ENCODE results near the gene MUC21.

Gene MUC21

GRCh38 chr6:30945281-30945680 is 38.2 kb upstream of the MUC21 start:
- no peak overlapping the region for H3K23ac ChIP-seq (ENCODE audit: low read length in 2 of 2)
- no peaks in the 10 kb centered on the region for H3K36me3 ChIP-seq (ENCODE audit: control insufficient read depth in 1 of 2, insufficient read depth in 2 of 2, low read depth in 1 of 2, low read length in 2 of 2)
- H3K14ac ChIP-seq (ENCODE audit: low read length in 2 of 2) = no peak overlapping the region
- peaks cover 16 to 88% of the 10 kb centered on the region in 2 experiments for H3K27me3 ChIP-seq (ENCODE audit: control insufficient read depth in 1 of 2, insufficient read depth in 1 of 2, low read length in 2 of 2)
- H3K4ac ChIP-seq (ENCODE audit: low read depth in 1 of 2, low read length in 2 of 2) = no peak overlapping the region
- no peak overlapping the region for H3K4me3 ChIP-seq (ENCODE audit: insufficient read depth in 1 of 2, low read depth in 1 of 2, low read length in 2 of 2)
- H4K8ac ChIP-seq (ENCODE audit: low read length) = no peak overlapping the region
- H3K4me1 ChIP-seq (ENCODE audit: control insufficient read depth, insufficient read depth, low read depth, low read length) = peaks cover 10% of the 10 kb centered on the region
- 97% methylated on average over 3 of the region's 5 CpGs for WGBS
- no peak overlapping the region for H2BK120ac ChIP-seq (ENCODE audit: low read depth, low read length)
- no peak overlapping the region for H3K18ac ChIP-seq (ENCODE audit: low read depth in 1 of 2, low read length in 2 of 2)
- no peak overlapping the region for H2BK5ac ChIP-seq (ENCODE audit: low read depth, low read length, poor library complexity, severe bottlenecking)
- no peak overlapping the region for H3K27ac ChIP-seq (ENCODE audit: low read length, poor library complexity, severe bottlenecking)
- H3K4me2 ChIP-seq (ENCODE audit: low read length, poor library complexity, severe bottlenecking) = no peak overlapping the region
- H2BK15ac ChIP-seq (ENCODE audit: low read depth, poor library complexity, severe bottlenecking) = no peak overlapping the region
- no peak overlapping the region for H2BK12ac ChIP-seq (ENCODE audit: low read length in 2 of 2)
- peaks cover 10% of the 10 kb centered on the region for H3K9me3 ChIP-seq (ENCODE audit: control insufficient read depth, low read length)
- H2AFZ ChIP-seq (ENCODE audit: low read depth, low read length) = no peak overlapping the region
- no peaks in the 10 kb centered on the region for H3K79me1 ChIP-seq (replicated peaks; ENCODE audit: low read length, poor library complexity, severe bottlenecking)
- H4K91ac ChIP-seq (ENCODE audit: low read length) = no peak overlapping the region
- no peak overlapping the region for H3K9ac ChIP-seq (ENCODE audit: low read length)
- no peak for DNase-seq
- no peak overlapping the region for H2AK5ac ChIP-seq (ENCODE audit: low read length, severe bottlenecking)

GRCh38 chr6:30947231-30947630 is 36.3 kb upstream of the MUC21 start:
- Histone ChIP-seq H3K4me1 (ENCODE audit: control insufficient read depth, insufficient read depth, low read depth, low read length) (peaks cover 8% of the 10 kb centered on the region), H3K4ac (ENCODE audit: low read depth in 1 of 2, low read length in 2 of 2) (no peak overlapping the region), H3K4me2 (ENCODE audit: low read length, poor library complexity, severe bottlenecking) (no peak overlapping the region), H3K23ac (ENCODE audit: low read length in 2 of 2) (no peak overlapping the region), H4K8ac (ENCODE audit: low read length) (no peak overlapping the region), H2BK5ac (ENCODE audit: low read depth, low read length, poor library complexity, severe bottlenecking) (no peak overlapping the region), H2BK12ac (ENCODE audit: low read length in 2 of 2) (no peak overlapping the region), H2AFZ (ENCODE audit: low read depth, low read length) (no peak overlapping the region), H3K79me1 (replicated peaks; ENCODE audit: low read length, poor library complexity, severe bottlenecking) (no peaks in the 10 kb centered on the region), H3K9ac (ENCODE audit: low read length) (no peak overlapping the region), H3K9me3 (ENCODE audit: control insufficient read depth, low read length) (peaks cover 24% of the 10 kb centered on the region), H3K27ac (ENCODE audit: low read length, poor library complexity, severe bottlenecking) (no peak overlapping the region), H2BK15ac (ENCODE audit: low read depth, poor library complexity, severe bottlenecking) (no peak overlapping the region), H3K27me3 (ENCODE audit: control insufficient read depth in 1 of 2, insufficient read depth in 1 of 2, low read length in 2 of 2) (peaks cover 31 to 91% of the 10 kb centered on the region in 2 experiments), H3K14ac (ENCODE audit: low read length in 2 of 2) (no peak overlapping the region), H2AK5ac (ENCODE audit: low read length, severe bottlenecking) (no peak overlapping the region), H3K18ac (ENCODE audit: low read depth in 1 of 2, low read length in 2 of 2) (no peak overlapping the region), H3K36me3 (ENCODE audit: control insufficient read depth in 1 of 2, insufficient read depth in 2 of 2, low read depth in 1 of 2, low read length in 2 of 2) (no peaks in the 10 kb centered on the region), H3K4me3 (ENCODE audit: insufficient read depth in 1 of 2, low read depth in 1 of 2, low read length in 2 of 2) (no peak overlapping the region), H4K91ac (ENCODE audit: low read length) (no peak overlapping the region), H2BK120ac (ENCODE audit: low read depth, low read length) (no peak overlapping the region)
- WGBS = 81% methylated on average over 4 of the region's 4 CpGs
- no peak for DNase-seq

- no peaks in the 10 kb centered on the region for H3K36me3 ChIP-seq (ENCODE audit: control insufficient read depth in 1 of 2, insufficient read depth in 2 of 2, low read depth in 1 of 2, low read length in 2 of 2)
- H2BK120ac ChIP-seq (ENCODE audit: low read depth, low read length) = no peak overlapping the region
- DNase-seq = no peak
- no peak overlapping the region for H3K23ac ChIP-seq (ENCODE audit: low read length in 2 of 2)
- H2AK5ac ChIP-seq (ENCODE audit: low read length, severe bottlenecking) = no peak overlapping the region
- H3K79me1 ChIP-seq (replicated peaks; ENCODE audit: low read length, poor library complexity, severe bottlenecking) = no peaks in the 10 kb centered on the region
- H3K9me3 ChIP-seq (ENCODE audit: control insufficient read depth, low read length) = peaks cover 25% of the 10 kb centered on the region
- H3K9ac ChIP-seq (ENCODE audit: low read length) = no peak overlapping the region
- no peaks in the 10 kb centered on the region for H3K4me1 ChIP-seq (ENCODE audit: control insufficient read depth, insufficient read depth, low read depth, low read length)
- H3K27ac ChIP-seq (ENCODE audit: low read length, poor library complexity, severe bottlenecking) = no peak overlapping the region
- no peak overlapping the region for H4K8ac ChIP-seq (ENCODE audit: low read length)
- no peak overlapping the region for H2AFZ ChIP-seq (ENCODE audit: low read depth, low read length)
- H3K4ac ChIP-seq (ENCODE audit: low read depth in 1 of 2, low read length in 2 of 2) = no peak overlapping the region
- no peak overlapping the region for H3K4me2 ChIP-seq (ENCODE audit: low read length, poor library complexity, severe bottlenecking)
- H3K27me3 ChIP-seq (ENCODE audit: control insufficient read depth in 1 of 2, insufficient read depth in 1 of 2, low read length in 2 of 2) = peaks cover 44 to 92% of the 10 kb centered on the region in 2 experiments
- no peak overlapping the region for H3K14ac ChIP-seq (ENCODE audit: low read length in 2 of 2)
- no peak overlapping the region for H2BK15ac ChIP-seq (ENCODE audit: low read depth, poor library complexity, severe bottlenecking)
- 89% methylated on average over 6 of the region's 6 CpGs for WGBS
- H4K91ac ChIP-seq (ENCODE audit: low read length) = no peak overlapping the region
- H2BK12ac ChIP-seq (ENCODE audit: low read length in 2 of 2) = no peak overlapping the region
- no peak overlapping the region for H3K4me3 ChIP-seq (ENCODE audit: insufficient read depth in 1 of 2, low read depth in 1 of 2, low read length in 2 of 2)
- no peak overlapping the region for H3K18ac ChIP-seq (ENCODE audit: low read depth in 1 of 2, low read length in 2 of 2)
- H2BK5ac ChIP-seq (ENCODE audit: low read depth, low read length, poor library complexity, severe bottlenecking) = no peak overlapping the region
Measured at GRCh38 chr6:30948811-30949210, 34.7 kb upstream of the MUC21 start.

- no peak for DNase-seq
- peaks cover 25% of the 10 kb centered on the region for H3K9me3 ChIP-seq (ENCODE audit: control insufficient read depth, low read length)
- H3K18ac ChIP-seq (ENCODE audit: low read depth in 1 of 2, low read length in 2 of 2) = no peak overlapping the region
- H2BK12ac ChIP-seq (ENCODE audit: low read length in 2 of 2) = no peak overlapping the region
- H3K14ac ChIP-seq (ENCODE audit: low read length in 2 of 2) = no peak overlapping the region
- H2AK5ac ChIP-seq (ENCODE audit: low read length, severe bottlenecking) = no peak overlapping the region
- no peak overlapping the region for H3K23ac ChIP-seq (ENCODE audit: low read length in 2 of 2)
- H3K4me1 ChIP-seq (ENCODE audit: control insufficient read depth, insufficient read depth, low read depth, low read length) = peaks cover 15% of the 10 kb centered on the region
- no peak overlapping the region for H3K4me3 ChIP-seq (ENCODE audit: insufficient read depth in 1 of 2, low read depth in 1 of 2, low read length in 2 of 2)
- no peak overlapping the region for H2BK15ac ChIP-seq (ENCODE audit: low read depth, poor library complexity, severe bottlenecking)
- no peaks in the 10 kb centered on the region for H3K36me3 ChIP-seq (ENCODE audit: control insufficient read depth in 1 of 2, insufficient read depth in 2 of 2, low read depth in 1 of 2, low read length in 2 of 2)
- H3K4ac ChIP-seq (ENCODE audit: low read depth in 1 of 2, low read length in 2 of 2) = no peak overlapping the region
- H2BK5ac ChIP-seq (ENCODE audit: low read depth, low read length, poor library complexity, severe bottlenecking) = no peak overlapping the region
- no peak overlapping the region for H2AFZ ChIP-seq (ENCODE audit: low read depth, low read length)
- no peaks in the 10 kb centered on the region for H3K79me1 ChIP-seq (replicated peaks; ENCODE audit: low read length, poor library complexity, severe bottlenecking)
- H4K8ac ChIP-seq (ENCODE audit: low read length) = no peak overlapping the region
- 68% methylated on average over 5 of the region's 5 CpGs for WGBS
- H3K27me3 ChIP-seq (ENCODE audit: control insufficient read depth in 1 of 2, insufficient read depth in 1 of 2, low read length in 2 of 2) = peaks cover 43 to 98% of the 10 kb centered on the region in 2 experiments
- H4K91ac ChIP-seq (ENCODE audit: low read length) = no peak overlapping the region
- no peak overlapping the region for H3K27ac ChIP-seq (ENCODE audit: low read length, poor library complexity, severe bottlenecking)
- no peak overlapping the region for H2BK120ac ChIP-seq (ENCODE audit: low read depth, low read length)
- no peak overlapping the region for H3K4me2 ChIP-seq (ENCODE audit: low read length, poor library complexity, severe bottlenecking)
- H3K9ac ChIP-seq (ENCODE audit: low read length) = no peak overlapping the region
Measured at GRCh38 chr6:30951907-30952469, 31.5 kb upstream of the MUC21 start.

All from mesenchymal stem cell (in vitro differentiated cells and primary cell).